Right forelimb (tissue), 1 donor: ENCODE data around the gene BACH2.
"Not testable (repeated sequence)": the region's sequence is repeated elsewhere in the genome, so short reads cannot be mapped to it uniquely, and the experiment has no call there.

Source experiments
- DNase-seq: peaks from one replicate; pipeline ENCODE4 v3.0.0-alpha.2; 2018

BACH2 gene

DNA sequence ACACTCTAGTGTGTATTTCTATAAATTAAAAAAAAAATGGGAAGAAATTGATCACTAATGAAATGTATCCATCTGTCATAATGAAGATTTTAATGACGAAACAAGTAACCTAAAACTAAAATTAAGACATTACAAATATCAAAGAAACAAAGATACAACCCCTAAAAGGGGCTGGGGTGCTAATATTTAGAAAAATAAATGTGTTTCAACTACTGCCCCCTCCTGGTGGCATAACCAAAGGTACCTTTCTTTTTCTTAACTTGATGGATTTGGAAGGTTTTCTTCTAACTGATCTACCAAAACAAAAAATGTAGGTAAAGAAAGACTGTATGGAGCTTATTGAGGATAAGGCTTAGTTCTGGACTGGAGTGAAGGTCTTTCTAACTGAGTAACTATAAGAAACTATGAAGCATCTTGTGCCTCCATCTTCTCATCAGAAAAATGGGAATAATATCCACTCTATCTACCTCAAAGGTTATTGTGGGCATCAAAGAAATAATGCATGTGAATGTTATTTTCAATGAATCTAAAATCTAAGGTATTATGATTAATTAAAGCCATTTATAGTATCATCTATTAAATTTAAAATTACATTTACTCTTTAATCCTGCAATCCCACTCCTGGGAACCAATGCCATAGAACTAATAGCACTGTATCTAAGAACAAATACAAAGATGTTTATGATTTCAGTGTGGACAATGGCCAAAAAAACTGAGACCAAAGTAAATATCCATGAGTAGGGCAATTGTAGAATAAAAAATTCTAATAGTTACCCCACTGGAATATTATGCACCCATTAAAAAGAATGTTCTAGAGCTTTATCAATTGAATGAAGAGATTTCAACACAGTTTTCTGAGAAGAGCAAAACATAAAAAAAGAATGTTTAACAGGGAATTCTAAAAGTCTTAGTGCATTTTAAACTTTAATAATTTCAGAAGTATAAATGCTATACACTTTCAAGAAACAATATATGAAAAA, 117.2 kb downstream of the BACH2 start:
- no peak for DNase-seq

DNA sequence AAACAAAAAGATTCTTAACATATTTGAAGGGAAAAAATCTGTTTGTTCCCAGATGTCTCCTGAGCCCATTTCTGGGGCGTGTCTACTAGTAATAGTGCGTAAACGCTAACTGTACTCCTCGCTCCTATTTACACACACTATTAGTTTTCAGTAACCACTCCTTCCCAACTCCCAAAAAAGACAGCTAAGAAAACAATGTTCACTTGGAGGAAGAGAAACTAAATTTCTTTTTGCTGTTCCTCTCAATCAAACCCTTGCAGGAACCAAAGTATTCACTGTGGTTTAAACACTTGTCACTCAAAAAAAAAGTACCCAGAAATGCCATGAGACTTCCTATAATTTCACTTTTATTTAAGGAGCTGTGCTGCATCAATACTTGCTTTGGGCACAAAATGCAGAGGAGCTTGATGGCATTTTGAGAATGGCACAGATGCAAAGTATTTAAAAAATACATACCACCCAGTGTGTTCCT, 118.2 kb downstream of the BACH2 start:
- DNase-seq, result no peak

DNA sequence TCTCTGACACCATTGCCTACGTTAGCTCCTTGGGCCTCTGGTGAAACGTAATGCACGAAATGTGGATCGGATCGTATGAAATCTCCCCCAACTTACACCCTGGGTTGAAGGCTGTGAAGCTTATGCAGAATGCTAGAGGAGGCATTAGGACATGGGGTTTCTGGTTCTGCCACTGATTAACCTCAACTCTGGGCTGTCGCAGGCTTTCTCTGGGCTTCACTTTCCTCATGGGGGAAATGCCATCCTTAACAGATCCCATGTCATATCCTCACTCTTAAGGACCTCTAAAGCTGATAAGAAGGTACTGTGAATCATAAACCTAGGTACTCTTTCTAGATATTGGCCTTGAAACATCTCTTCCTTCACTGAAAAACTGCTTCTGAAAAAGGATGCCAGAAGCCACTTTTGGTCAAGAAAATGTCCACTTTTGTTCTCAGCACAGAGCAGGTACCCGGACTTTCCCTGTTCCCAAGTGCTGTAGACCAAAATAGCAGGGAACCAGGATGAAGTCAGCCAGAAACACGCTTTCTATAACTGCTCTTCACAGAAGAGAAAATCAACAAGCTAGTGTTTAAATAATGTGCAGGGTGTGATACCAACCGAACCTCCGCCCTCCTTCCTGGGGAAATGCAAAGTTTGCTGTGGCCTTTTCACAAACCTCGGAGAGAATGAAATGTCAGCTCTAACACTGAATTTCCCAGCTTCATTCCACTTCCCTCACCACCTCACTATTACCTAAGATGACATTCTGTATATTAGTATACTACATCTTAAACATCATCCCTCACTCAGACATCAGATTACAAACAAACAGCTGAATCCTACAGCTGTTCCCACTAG, 118.9 kb downstream of the BACH2 start:
- DNase-seq, result no peak

DNA sequence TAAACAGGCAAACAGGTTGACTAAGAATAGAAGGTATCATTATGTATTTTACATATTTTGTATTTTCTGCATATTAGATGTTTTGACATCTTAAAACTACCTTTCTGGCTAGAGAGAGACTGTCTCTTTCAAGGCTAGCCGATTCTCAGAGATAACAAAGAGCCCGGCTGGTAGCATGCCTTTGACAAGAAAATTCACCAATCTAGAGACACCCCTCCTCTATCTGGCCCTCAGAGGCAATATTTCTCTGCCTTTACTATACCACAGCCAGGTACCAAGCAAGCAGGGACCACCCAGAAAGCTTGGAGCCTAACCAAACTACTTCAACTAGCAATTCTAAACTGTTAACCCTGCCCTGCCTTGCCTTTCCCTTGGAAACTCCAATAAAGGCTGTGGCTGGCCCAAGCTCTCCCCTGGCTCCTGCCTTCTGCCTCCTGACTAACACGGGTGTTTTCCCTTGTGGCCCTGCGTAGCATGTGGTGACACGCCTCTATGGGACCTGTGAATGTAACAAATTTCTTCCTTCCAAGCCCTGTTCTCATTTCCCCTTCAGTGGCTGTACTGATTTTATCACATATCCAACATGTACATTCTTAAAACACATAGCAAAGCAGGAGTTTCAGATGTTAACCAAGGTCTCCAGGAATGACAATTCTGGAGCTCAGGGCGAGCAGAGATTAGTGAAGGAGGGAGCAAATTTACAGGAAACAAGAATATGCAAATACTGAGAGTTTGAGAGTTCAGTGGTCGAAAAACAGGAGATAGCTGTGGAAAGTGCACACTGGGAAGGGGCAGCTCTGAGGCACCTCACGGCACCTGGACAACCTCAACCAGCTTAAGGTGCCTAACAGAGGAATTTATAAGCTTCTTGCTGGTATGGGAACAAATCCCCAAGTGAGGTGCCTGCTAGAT, 120.8 kb downstream of the BACH2 start:
- DNase-seq, result no peak

DNA sequence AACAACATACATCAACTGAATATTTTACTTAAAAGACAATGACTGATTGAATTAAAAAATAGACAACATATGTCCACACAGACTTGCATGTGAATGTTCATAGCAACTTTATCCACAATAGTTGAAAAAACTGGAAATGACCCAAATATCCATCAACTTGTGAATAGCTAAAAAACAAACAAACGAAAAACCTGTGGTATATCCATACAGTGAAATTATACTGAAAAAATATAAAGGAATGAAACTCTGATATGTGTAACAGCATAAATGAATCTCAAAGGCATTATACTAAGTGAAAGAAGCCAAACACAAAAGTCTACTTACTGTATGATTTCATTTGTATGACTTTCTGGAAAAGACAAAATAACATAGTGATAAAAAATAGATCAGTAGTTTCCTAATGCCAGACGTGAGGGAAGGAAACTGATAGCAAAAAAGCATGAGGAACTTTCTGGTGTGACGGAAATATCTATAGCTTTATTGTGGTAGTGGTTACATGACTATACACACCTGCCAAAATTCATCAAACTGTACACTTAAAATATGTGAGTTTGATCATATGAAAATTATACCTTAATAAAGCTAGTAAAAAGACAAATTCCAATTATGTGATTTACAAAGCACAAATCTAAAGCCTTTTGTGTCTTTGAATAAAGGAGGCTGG, 123.2 kb downstream of the BACH2 start:
- DNase-seq, result no peak

DNA sequence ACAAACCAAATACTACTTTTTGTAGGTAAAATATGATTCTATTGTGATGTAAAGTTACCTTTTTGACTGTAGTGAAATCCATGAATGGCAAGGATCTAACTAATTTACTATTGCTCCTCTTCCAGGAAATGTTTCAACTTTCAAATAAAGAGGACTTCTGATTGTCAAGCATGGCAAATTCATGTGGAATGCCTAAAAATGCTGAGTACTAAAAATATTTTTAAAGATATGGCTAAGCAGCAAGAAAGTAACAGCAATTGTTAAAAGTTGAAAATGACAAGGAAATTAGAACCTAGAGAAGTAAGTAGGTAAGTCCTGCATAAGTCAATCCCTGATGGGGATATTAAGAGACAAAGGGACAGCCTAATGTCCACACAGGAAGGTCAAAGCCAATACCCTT, 126.0 kb downstream of the BACH2 start:
- DNase-seq, result no peak

DNA sequence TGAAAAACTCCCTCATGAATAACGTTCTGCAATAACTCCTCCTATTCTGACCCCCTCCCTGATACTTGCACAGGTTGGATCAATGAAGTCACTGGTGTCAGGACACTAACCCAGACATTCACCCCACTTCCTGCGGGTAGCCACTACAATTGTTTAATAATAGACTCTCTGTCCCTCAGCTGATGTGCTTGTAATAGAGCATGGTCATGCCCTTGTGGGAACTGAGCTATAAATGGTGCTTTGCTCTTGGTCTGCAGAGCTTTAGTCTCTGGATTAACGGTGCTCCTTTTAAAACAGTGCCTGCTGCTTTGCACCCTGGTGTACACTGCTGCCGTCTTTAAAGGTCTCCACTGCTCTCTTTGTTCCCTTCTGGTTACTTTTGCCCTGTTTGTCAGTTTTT, 127.3 kb downstream of the BACH2 start:
- no peak for DNase-seq

DNA sequence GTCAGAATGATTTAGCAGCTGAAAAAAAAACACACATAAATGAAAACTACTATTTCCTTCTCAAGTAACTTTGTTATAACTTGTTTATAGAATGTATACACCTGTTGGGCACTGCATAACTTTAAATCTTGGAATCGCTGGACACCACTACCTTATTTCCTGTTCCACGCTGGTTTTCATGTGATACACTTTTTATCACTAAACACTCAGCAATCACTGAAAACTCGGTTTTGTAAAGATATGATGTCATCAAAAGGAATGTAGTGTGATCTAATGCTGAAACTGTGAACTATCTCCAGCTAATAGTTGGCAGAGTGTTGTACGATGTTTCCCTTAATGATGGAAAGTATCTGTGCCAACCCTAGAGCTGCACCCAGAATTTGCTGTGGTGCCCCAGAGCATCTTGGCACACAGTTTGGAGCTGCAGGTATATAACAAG, 127.9 kb downstream of the BACH2 start:
- DNase-seq, result no peak

DNA sequence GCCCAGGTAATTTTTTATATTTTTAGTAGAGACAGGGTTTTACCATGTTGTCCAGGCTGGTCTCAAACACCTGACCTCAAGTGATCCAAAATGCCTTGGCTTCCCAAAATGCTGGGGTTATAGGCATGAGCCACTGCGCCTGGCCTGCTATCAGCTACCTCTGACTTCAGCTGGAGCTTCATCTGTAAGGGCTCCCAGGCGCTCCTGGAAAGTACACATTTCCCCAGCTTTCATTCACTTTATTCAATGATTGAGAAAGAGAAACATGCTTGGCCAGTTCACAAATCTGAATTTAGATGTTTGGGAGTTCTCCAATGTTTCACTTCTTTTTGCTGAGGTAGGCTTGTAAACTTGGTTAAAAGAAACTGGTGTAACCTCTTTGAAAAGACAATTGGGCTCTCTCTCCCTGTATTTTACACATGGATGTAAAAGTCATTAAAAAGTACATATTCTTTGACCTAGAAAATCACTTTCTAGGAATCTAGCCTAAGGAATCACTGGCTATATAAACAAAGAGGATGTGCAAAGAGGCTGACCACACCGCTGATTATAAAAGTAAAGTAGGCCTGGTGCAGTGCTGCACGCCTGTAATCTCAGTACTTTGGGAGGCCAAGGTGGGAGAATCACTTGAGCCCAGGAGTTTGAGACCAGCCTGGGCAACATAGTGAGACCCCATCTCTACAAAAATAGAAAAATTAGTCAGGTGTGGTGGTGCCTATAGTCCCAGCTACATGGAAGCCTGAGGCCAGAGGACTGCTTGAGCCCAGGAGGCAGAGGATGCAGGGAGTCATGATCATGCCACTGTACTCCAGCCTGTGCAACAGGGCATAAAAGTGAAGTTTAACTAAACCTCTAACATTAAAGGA, 128.9 kb downstream of the BACH2 start:
- DNase-seq, result no peak

DNA sequence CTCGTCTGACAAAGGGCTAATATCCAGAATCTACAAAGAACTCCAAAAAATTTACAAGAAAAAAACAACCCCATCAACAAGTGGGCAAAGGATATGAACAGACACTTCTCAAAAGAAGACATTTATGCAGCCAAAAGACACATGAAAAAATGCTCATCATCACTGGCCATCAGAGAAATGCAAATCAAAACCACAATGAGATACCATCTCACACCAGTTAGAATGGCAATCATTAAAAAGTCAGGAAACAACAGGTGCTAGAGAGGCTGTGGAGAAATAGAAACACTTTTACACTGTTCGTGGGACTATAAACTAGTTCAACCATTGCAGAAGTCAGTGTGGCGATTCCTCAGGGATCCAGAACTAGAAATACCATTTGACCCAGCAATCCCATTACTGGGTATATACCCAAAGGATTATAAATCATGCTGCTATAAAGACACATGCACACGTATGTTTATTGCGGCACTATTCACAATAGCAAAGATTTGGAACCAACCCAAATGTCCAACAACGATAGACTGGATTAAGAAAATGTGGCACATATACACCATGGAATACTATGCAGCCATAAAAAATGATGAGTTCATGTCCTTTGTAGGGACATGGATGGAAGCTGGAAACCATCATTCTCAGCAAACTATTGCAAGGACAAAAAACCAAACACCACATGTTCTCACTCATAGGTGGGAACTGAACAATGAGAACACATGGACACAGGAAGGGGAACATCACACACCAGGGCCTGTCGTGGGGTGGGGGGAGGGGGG, 130.3 kb downstream of the BACH2 start:
- not testable (repeated sequence) for DNase-seq

DNA sequence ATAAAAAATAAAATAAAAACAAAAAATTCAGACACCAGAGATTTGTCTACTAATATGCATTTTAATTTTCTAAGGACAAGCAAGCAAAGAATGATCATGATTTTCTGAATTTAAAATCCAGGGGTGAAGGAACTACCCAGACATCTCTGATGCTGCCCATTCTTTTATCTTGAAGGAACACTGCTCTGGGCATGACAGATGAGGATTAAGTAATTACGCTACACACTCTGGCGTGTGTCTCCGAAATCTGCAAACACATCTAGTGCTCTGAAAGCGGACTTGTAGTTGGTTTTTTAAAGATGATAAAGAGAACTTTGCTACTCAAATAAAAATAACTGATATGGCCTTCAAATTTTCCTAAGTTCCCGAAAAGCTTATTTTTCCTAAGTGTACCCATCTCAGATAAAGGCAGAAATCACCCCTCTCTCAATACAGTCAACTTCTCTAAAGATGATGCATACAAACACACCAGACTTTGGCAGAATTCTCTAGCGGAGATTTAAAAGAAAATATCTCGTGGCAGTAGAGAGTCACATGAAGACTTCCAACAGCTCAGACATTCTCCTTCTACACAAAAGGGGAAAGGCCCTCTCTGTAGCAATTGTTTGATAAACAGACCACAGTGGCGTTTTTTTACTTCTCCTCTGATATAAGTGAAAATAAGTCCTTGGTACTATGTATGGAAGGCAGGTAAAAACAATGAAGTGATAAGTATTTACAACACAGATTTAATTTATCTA, 133.8 kb downstream of the BACH2 start:
- DNase-seq, result no peak

DNA sequence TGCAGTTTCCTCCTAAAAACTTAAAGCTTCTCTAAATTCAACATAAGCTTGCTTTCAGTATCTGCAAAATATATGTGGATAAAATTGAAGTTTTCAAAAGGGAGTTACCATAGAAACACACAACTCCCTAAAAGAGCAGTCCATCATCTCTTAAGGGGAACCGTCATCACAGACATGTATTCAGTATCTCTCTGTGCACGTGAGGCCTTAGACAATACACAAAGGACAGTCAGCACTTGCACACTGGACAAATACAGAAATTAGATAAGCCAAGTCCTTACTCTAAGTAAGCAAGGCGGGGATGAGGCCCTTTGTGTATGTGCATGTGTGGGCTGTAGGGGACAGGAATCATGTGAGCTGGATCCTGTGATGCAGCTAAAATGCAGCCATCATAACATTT, 136.6 kb downstream of the BACH2 start:
- no peak for DNase-seq

DNA sequence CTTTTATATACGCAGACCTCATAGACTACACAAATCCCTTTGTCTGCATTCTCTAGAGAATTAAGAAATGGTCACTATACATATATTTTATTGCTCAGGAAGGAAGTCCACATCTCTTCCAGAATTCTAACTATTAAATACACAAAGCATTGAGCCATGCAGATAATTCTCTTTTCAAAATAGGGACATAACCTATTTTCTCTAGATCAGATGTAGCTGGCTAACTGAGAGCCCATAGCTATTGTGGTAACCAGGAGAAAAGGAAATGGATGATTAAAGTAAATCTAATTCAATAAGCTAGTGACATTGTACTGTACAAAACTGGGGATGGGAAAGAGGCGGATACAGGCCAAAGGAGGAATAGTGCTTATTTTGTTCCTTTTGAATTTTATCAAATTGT, 137.2 kb downstream of the BACH2 start:
- DNase-seq, result no peak

DNA sequence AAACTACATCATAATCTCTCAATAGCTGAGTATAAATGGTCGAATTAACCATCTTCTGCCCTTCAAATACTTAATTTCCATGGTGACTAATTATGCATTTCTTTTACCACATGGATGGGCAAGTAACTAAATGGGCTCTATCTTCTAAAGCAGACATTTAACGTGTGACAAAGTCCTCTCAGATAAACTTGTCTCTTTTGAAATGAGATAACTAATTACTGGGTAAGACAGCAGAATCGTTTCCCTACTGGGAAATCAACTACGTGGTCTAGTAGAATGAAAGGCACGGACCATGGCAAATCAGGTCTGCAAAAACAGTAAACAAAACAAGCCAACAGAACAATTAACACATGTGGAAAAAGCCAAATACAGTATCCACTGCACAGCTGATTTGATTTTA, 137.7 kb downstream of the BACH2 start:
- DNase-seq, result no peak

DNA sequence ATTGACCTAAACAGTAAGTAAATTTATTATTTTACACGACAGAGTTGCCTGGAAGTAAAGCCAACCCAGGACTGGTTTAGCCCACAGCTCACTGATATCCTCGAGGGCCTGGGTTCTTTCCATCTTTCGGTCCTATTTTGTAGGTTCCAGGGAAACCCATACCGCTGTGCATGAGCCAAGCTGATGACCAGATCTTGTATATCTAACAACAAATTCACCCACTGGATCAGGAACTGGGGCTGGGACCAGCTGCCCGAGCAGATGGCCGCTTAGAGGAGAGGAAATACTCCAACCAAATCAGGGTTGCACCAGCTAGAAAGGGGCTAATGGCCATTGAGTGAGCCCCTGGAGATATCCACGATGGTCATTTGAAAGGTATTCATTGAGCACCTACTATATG, 139.2 kb downstream of the BACH2 start:
- DNase-seq, result no peak

DNA sequence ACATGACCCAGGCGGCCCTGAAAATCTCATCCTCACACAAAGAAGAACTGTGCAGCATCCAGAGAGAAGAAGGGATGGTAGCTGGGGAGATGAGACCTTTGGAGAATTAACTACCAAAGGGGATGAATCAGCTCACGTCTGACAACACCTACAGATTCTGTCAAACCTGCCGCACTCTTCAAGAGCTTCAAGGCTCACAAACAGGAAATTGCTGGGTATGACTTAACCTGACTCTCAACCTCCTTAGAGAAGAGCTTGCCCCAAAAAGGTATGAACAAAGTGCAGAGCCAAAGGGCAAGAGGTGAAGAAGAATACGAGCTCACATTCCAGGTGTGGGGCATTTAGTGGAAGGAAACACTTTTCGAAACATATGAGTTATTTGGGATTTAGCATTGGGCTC, 139.8 kb downstream of the BACH2 start:
- no peak for DNase-seq

DNA sequence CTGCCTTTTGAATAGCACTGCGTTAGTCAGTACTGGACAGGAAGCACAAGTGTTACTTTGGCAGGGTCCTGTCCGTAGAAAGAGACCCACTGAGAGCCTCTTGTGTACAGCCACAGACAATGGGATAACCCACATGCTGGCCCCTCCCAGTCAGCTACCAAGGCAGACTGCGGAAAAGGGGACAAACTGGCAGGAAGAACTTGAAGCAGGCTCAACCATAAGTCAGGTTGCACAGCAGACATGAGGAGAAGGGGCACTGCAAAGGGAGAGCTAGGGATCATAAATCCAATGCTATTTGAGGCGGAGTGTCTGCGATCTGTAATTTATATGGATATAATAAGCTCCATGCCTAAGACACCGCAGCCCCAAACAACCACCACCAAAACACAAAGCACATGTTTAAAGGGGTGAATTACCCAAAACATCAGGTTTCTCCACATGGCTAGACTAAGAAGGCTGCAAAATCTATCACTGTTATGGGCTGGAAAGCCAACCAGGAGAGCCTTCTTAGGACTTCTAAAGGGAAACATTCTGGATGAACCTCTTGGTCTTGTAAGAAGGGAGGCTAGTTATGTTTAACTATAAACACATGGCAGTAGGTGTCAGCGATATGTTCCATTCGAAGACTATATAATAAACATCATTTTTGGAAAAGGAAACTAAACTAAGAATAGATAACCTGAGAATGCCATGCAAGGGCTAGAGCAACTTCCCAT, 141.7 kb downstream of the BACH2 start:
- no peak for DNase-seq

DNA sequence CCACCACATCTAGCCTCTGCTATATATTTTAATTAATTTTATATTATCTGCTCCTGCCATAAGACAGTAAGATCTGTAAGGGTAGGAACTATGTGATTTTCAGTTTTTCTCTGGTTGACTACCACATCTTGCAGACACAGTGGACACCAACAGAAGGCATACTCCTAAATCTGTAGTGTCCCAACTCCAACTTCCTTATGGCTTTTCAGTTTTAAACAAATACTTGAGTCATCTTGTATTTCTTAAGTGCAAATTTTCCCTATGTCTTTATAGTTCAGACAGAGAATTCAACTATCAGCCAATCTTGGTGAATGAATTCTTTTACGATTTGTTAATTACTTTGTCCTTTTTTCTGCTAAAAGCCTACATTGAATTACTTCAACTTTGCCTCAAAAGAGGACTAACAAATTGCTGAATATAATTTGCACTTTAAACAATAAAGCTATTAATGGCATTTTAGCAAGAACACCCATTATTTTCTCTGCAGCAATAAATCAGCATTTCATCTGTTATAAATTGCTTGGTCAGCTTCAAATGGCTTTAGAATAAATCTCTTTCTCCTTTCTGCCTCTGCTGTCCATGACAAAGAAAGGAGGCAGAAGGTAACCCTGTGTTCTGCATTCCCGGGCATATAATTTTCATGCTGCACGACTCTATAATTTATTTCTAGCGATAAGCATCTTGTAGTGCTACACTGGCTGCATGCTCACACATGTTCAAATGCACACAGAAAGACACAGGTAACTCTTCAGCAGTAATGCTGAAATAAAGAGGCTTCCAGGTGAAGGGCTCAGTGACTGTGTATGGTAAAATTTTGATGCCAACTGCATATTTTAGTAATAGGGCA, 144.8 kb downstream of the BACH2 start:
- no peak for DNase-seq
